Measurements from ENCODE around the gene NRAP. TPM values are rescaled to one million over a fixed set of nuclear protein-coding genes. Genes with fewer than 3 reads are reported as not detected.

The NRAP gene
- total RNA-seq, 1 experiment from 2014 or later = 0.05 TPM

DNA sequence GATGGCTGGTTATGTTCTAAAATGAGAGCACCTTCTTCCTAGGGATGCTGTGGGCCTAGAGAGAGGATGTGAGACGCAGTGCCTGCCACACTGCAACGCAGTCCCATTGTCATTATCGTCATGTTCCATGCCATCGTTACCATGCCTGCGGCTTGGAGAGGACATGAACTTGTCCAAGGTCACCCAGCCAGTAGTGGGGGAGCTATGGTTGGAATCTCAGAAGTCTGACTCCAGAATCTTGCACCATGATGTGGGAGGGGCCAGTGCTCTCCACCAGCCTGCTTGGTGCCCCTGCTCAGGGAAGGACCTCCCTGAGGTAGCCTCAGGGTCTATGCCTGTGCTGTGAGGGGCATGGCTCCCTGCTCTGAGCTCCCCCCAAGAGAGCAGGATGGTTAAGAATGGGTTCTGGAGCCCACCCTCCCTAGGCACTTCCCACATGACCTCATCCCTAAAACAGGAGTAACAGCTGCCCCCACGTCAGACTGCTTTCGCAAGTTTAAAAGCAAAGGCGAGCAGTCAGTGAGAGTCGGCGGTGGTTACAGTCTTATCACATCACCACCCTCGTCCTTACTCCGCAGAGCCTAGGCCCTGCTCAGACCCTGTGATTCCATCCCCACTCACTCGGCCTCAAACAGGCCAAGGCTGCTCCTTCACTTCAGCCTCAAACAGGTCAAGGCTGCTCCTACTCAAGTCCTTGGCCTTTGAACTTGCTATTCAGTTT is 60.6 kb downstream of the NRAP start:
- no peaks in the 10 kb centered on the region for H3K9me3 ChIP-seq
- no peaks in the 10 kb centered on the region for H3K27me3 ChIP-seq (replicated peaks; ENCODE audit: control insufficient read depth, insufficient read depth, low read length)
- BruUV-seq (replicated peaks) = no TSS peak
- H3K4me3 ChIP-seq (ENCODE audit: low read depth, low read length) = no peak overlapping the region
- H3K4me3 Mint-ChIP-seq (ENCODE audit: unreplicated experiment) = no peak overlapping the region
- intact Hi-C loops (cut with micrococcal nuclease; ENCODE audit: unreplicated experiment) = no loop called here
- CTCF ChIA-PET = no interaction called here
- no peak overlapping the region for H3K27ac Mint-ChIP-seq (ENCODE audit: unreplicated experiment)
- no peak for DNase-seq
- no peaks in the 10 kb centered on the region for H3K9me3 Mint-ChIP-seq (ENCODE audit: unreplicated experiment)
- H3K36me3 Mint-ChIP-seq (ENCODE audit: insufficient read depth, unreplicated experiment) = no peaks in the 10 kb centered on the region
- no peaks in the 10 kb centered on the region for H3K4me1 Mint-ChIP-seq (ENCODE audit: low read depth, unreplicated experiment)
- H3K36me3 ChIP-seq (ENCODE audit: control insufficient read depth, insufficient read depth, low read length) = no peaks in the 10 kb centered on the region
- TF ChIP-seq, protein P1, sequence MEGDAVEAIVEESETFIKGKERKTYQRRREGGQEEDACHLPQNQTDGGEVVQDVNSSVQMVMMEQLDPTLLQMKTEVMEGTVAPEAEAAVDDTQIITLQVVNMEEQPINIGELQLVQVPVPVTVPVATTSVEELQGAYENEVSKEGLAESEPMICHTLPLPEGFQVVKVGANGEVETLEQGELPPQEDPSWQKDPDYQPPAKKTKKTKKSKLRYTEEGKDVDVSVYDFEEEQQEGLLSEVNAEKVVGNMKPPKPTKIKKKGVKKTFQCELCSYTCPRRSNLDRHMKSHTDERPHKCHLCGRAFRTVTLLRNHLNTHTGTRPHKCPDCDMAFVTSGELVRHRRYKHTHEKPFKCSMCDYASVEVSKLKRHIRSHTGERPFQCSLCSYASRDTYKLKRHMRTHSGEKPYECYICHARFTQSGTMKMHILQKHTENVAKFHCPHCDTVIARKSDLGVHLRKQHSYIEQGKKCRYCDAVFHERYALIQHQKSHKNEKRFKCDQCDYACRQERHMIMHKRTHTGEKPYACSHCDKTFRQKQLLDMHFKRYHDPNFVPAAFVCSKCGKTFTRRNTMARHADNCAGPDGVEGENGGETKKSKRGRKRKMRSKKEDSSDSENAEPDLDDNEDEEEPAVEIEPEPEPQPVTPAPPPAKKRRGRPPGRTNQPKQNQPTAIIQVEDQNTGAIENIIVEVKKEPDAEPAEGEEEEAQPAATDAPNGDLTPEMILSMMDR (IDR thresholded peaks at IDR 0.05; ENCODE audit: insufficient read depth in 1 of 2, low read depth in 1 of 2, low read length in 1 of 2, severe bottlenecking in 1 of 2, unreplicated experiment in 1 of 2) = no peak
- peaks cover 3% of the 10 kb centered on the region for H3K27me3 Mint-ChIP-seq (ENCODE audit: insufficient read depth, unreplicated experiment)
- H3K4me1 ChIP-seq = no peaks in the 10 kb centered on the region
- POLR2A ChIA-PET = no interaction called here

DNA sequence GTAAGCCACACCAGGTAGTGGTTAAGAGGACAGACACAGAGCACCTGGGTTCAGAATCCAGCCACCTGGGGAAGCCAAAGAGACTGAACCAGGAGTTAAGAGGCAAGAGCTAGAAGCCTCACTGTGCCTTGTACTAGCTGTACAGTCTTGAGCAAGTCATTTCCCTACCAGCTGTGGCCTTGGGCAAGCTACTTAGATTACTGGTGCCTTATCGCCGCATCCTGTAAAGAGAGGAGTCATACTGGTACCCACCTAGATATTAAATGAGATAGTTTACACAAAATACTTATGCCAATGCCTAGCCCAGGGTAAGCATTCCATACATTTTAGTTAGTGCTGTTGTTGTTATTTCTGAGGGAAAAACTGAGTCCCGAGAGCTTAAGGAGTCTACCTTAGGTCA is 63.3 kb downstream of the NRAP start:
- Histone ChIP-seq H3K4me1 (no peaks in the 10 kb centered on the region), H3K9me3 (no peaks in the 10 kb centered on the region), H3K36me3 (ENCODE audit: control insufficient read depth, insufficient read depth, low read length) (no peaks in the 10 kb centered on the region), H3K4me3 (ENCODE audit: low read depth, low read length) (no peak overlapping the region), H3K27me3 (replicated peaks; ENCODE audit: control insufficient read depth, insufficient read depth, low read length) (no peaks in the 10 kb centered on the region)
- TF ChIP-seq, protein P1 (IDR thresholded peaks at IDR 0.05; ENCODE audit: insufficient read depth in 1 of 2, low read depth in 1 of 2, low read length in 1 of 2, severe bottlenecking in 1 of 2, unreplicated experiment in 1 of 2) = no peak
- no peak overlapping the region for H3K4me3 Mint-ChIP-seq (ENCODE audit: unreplicated experiment)
- peaks cover 5% of the 10 kb centered on the region for H3K36me3 Mint-ChIP-seq (ENCODE audit: insufficient read depth, unreplicated experiment)
- peaks cover 7% of the 10 kb centered on the region for H3K27me3 Mint-ChIP-seq (ENCODE audit: insufficient read depth, unreplicated experiment)
- no peak for DNase-seq
- no peaks in the 10 kb centered on the region for H3K4me1 Mint-ChIP-seq (ENCODE audit: low read depth, unreplicated experiment)
- intact Hi-C loops (cut with micrococcal nuclease; ENCODE audit: unreplicated experiment) = no loop called here
- no peaks in the 10 kb centered on the region for H3K9me3 Mint-ChIP-seq (ENCODE audit: unreplicated experiment)
- no TSS peak for BruUV-seq (replicated peaks)
- ChIA-PET CTCF (no interaction called here), POLR2A (no interaction called here)
- H3K27ac Mint-ChIP-seq (ENCODE audit: unreplicated experiment) = no peak overlapping the region

DNA sequence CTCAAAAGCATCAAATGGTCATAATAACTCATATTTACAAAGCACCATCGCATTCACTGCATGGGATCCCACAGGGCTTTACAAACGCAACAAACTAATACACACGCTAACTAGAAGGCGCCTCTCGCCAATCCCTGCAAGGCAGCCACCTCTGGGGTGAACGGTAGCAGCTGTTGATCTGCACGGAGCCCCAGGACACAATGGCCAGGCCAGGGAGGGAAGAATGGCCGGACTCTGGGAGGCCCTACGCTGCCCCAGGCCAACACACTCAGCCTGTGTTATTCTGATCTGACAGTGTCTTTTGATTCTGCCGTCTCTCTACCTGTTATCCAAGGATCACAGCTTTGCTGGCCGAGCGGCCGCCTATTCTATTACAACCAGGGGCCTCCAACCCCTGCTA is 69.2 kb downstream of the NRAP start:
- Histone ChIP-seq H3K4me1 (0 out of 2 replicates have a peak, but pooled peaks cover under 1% of the 10 kb centered on the region), H3K27me3 (replicated peaks; ENCODE audit: control insufficient read depth, insufficient read depth, low read length) (no peaks in the 10 kb centered on the region), H3K4me3 (ENCODE audit: low read depth, low read length) (no peak overlapping the region), H3K9me3 (no peaks in the 10 kb centered on the region), H3K36me3 (ENCODE audit: control insufficient read depth, insufficient read depth, low read length) (no peaks in the 10 kb centered on the region)
- ChIA-PET CTCF (no interaction called here), POLR2A (no interaction called here)
- Mint-ChIP-seq H3K27me3 (ENCODE audit: insufficient read depth, unreplicated experiment) (peaks cover 7% of the 10 kb centered on the region), H3K27ac (ENCODE audit: unreplicated experiment) (no peak overlapping the region), H3K9me3 (ENCODE audit: unreplicated experiment) (no peaks in the 10 kb centered on the region), H3K36me3 (ENCODE audit: insufficient read depth, unreplicated experiment) (peaks cover 5% of the 10 kb centered on the region), H3K4me3 (ENCODE audit: unreplicated experiment) (no peak overlapping the region), H3K4me1 (ENCODE audit: low read depth, unreplicated experiment) (peaks cover 2% of the 10 kb centered on the region)
- DNase-seq = no peak
- TF ChIP-seq, protein P1 (IDR thresholded peaks at IDR 0.05; ENCODE audit: insufficient read depth in 1 of 2, low read depth in 1 of 2, low read length in 1 of 2, severe bottlenecking in 1 of 2, unreplicated experiment in 1 of 2) = no peak
- no TSS peak for BruUV-seq (replicated peaks)
- intact Hi-C loops (cut with micrococcal nuclease; ENCODE audit: unreplicated experiment) = no loop called here

All from Caco-2 (cell line).